ENCODE measurements around the gene CDHR1.
"Not testable (repeated sequence)": the region's sequence is repeated elsewhere in the genome, so short reads cannot be mapped to it uniquely, and the experiment has no call there.

DNA sequence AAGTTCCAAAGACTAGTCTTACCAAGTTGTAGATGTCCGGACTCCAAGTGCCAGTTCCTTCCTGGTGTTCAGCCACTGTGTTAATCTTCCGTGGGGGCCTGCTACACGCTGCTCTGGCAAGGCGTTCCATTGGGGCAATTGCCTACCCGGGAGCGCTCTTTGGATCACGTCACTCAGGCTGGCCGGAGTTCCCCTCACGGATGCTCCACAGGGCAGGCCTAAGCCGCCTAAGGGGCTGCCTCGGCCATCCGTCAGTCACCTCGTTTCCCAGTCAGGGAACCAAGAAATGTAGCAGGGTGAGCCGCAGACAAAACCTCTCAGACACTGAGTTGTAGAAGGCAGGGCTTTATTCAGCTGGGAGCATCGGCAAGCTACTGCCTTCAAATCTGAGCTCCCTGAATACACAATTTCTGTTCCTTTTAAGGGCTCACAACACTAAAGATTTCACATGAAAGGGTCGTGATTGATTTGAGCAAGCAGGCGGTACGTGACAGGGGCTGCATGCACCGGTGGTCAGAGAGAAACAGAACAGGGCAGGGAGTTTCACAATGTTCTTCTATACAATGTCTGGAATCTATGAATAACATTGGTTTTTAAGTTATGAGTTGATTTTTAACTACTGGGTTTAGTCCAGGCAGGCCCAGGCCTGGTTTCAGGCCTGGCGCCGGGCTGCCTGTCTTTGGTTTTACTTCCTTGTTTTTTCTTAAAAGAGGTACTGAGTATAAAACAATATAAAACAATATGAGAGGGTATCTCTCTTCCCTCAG, 22.5 kb upstream of the CDHR1 start:
- TF ChIP-seq, protein P1, sequence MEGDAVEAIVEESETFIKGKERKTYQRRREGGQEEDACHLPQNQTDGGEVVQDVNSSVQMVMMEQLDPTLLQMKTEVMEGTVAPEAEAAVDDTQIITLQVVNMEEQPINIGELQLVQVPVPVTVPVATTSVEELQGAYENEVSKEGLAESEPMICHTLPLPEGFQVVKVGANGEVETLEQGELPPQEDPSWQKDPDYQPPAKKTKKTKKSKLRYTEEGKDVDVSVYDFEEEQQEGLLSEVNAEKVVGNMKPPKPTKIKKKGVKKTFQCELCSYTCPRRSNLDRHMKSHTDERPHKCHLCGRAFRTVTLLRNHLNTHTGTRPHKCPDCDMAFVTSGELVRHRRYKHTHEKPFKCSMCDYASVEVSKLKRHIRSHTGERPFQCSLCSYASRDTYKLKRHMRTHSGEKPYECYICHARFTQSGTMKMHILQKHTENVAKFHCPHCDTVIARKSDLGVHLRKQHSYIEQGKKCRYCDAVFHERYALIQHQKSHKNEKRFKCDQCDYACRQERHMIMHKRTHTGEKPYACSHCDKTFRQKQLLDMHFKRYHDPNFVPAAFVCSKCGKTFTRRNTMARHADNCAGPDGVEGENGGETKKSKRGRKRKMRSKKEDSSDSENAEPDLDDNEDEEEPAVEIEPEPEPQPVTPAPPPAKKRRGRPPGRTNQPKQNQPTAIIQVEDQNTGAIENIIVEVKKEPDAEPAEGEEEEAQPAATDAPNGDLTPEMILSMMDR (conservative IDR thresholded peaks at IDR 0.05 in 1 of 2, IDR thresholded peaks at IDR 0.05 in 1 of 2; ENCODE audit: low read depth in 1 of 2, low read length in 2 of 2) = not testable (repeated sequence)
- TF ChIP-seq EZH2 (IDR thresholded peaks at IDR 0.05; ENCODE audit: low read length, missing control alignments) = not testable (repeated sequence)
